SK-N-SH (cell line): ENCODE measurements around the gene ANO6. TPM values are rescaled to one million over a fixed set of nuclear protein-coding genes. Genes with fewer than 3 reads are reported as not detected.

ENCODE experiments used
- CTCF ChIA-PET: fragments of 300-600, 350-600 bp; formaldehyde crosslinking; extraction: SDS; loops from one replicate; lab custom pipeline; 2021; lab: Yijun Ruan, JAX
- POLR2A ChIA-PET: fragments of 350-600 bp; sonication (Branson Sonifier 250); formaldehyde crosslinking; extraction: SDS; loops from one replicate; lab custom pipeline; 2020; ENCODE audit warnings: antibody characterized with exemption, inconsistent platforms; lab: Yijun Ruan, JAX
- DNase-seq: peaks from one replicate; pipeline ENCODE4 v3.0.0; 2012
- H2AFZ ChIP-seq: fragments of 200-600 bp; sonication (generic); 2 replicates; pipeline ENCODE4 v1.8.1; 2016; ENCODE audit warnings: antibody characterized with exemption, mild to moderate bottlenecking, low read depth
- H3F3A ChIP-seq: fragments of 200-600 bp; sonication (generic); replicated peaks from 2 replicates; pipeline ENCODE3; 2016; ENCODE audit warnings: antibody characterized with exemption, mild to moderate bottlenecking; ENCODE audit not compliant: insufficient read depth
- H3K27ac ChIP-seq, 2 experiments: fragments of 200-500 bp in 1 of 2; fragments of 200-600 bp in 1 of 2; sonication (Bioruptor generic) in 1 of 2; sonication (generic), shearing (Covaris generic) in 1 of 2; 2 replicates each; pipeline versions ENCODE4 v1.5.1 to v1.6.1; 2014 to 2016; ENCODE audit warnings: low read depth in 2 of 2, inconsistent platforms in 1 of 2, low read length in 1 of 2, mild to moderate bottlenecking in 1 of 2, mixed read lengths in 1 of 2
- H3K27me3 ChIP-seq: fragments of 200-600 bp; sonication (generic), shearing (Covaris generic); 2 replicates; pipeline ENCODE4 v1.6.1; 2016; ENCODE audit warnings: mixed run types; ENCODE audit not compliant: insufficient read depth
- H3K36me3 ChIP-seq, 2 experiments: fragments of 200-500 bp in 1 of 2; fragments of 200-600 bp in 1 of 2; sonication (Bioruptor generic) in 1 of 2; sonication (generic) in 1 of 2; replicated peaks in 1 of 2; 2 replicates each; pipeline versions ENCODE3 to v1.5.1; 2014 to 2016; ENCODE audit warnings: low read length in 1 of 2, mild to moderate bottlenecking in 1 of 2; ENCODE audit not compliant: insufficient read depth in 2 of 2, control insufficient read depth in 1 of 2
- H3K4me1 ChIP-seq, 2 experiments: fragments of 200-500 bp in 1 of 2; fragments of 200-600 bp in 1 of 2; sonication (Bioruptor generic) in 1 of 2; sonication (generic), shearing (Covaris generic) in 1 of 2; 2 replicates each; pipeline versions ENCODE4 v1.5.1 to v1.6.1; 2014 to 2016; ENCODE audit warnings: low read depth in 1 of 2, low read length in 1 of 2, mixed run types in 1 of 2; ENCODE audit not compliant: insufficient read depth in 2 of 2, control insufficient read depth in 1 of 2
- H3K4me2 ChIP-seq: fragments of 200-600 bp; sonication (generic), shearing (Covaris generic); 2 replicates; pipeline ENCODE4 v1.6.1; 2017; ENCODE audit warnings: mixed run types
- H3K4me3 ChIP-seq, 2 experiments: fragments of 200-500 bp in 1 of 2; fragments of 200-600 bp in 1 of 2; sonication (Bioruptor generic) in 1 of 2; sonication (generic), shearing (Covaris generic) in 1 of 2; 2 replicates each; pipeline versions ENCODE4 v1.5.1 to v1.8.1; 2014 to 2016; ENCODE audit warnings: low read depth in 2 of 2, inconsistent platforms in 1 of 2, low read length in 1 of 2, mild to moderate bottlenecking in 1 of 2, mixed read lengths in 1 of 2, moderate library complexity in 1 of 2
- H3K79me2 ChIP-seq: fragments of 200-600 bp; sonication (generic); 2 replicates; pipeline ENCODE4 v1.8.1; 2017; ENCODE audit warnings: mild to moderate bottlenecking; ENCODE audit not compliant: insufficient read depth
- H3K9ac ChIP-seq: fragments of 200-600 bp; sonication (generic); 2 replicates; pipeline ENCODE4 v1.6.1; 2017; ENCODE audit warnings: mixed run types
- H3K9me2 ChIP-seq: fragments of 200-600 bp; sonication (generic); 2 replicates; pipeline ENCODE4 v1.6.1; 2017; ENCODE audit warnings: mixed run types
- H3K9me3 ChIP-seq: fragments of 200-600 bp; sonication (generic); 2 replicates; pipeline ENCODE4 v1.6.1; 2017; ENCODE audit warnings: mixed run types, mild to moderate bottlenecking, moderate library complexity
- H4K20me1 ChIP-seq: fragments of 200-600 bp; sonication (generic); 2 replicates; pipeline ENCODE4 v1.6.1; 2017; ENCODE audit warnings: mild to moderate bottlenecking, mixed run types; ENCODE audit not compliant: insufficient read depth
- CHD2 ChIP-seq: fragments of 150-350 bp; IDR thresholded peaks from 2 replicates; pipeline ENCODE4 v1.6.1; 2018; ENCODE audit warnings: low read length; ENCODE audit not compliant: partially characterized antibody
- ELF1 ChIP-seq: IDR thresholded peaks from 2 replicates; pipeline ENCODE4 v1.4.0; 2012
- EZH2phosphoT487 ChIP-seq: fragments of 200-600 bp; sonication (generic); IDR thresholded peaks from 2 replicates; pipeline ENCODE4 v1.6.1; 2017; ENCODE audit warnings: low read depth, mixed run types, mild to moderate bottlenecking, antibody characterized with exemption, moderate library complexity, borderline replicate concordance
- FOSL2 ChIP-seq: IDR thresholded peaks from 2 replicates; pipeline ENCODE4 v1.4.0; 2012; ENCODE audit warnings: low read depth, mild to moderate bottlenecking, moderate library complexity, borderline replicate concordance
- FOXM1 ChIP-seq: IDR thresholded peaks from 2 replicates; pipeline ENCODE4 v1.4.0; 2012; ENCODE audit warnings: low read depth, mild to moderate bottlenecking
- JUND ChIP-seq: IDR thresholded peaks from 2 replicates; pipeline ENCODE4 v1.4.0; 2012
- MEF2A ChIP-seq: IDR thresholded peaks from 2 replicates; pipeline ENCODE4 v1.4.0; 2012; ENCODE audit warnings: low read depth, borderline replicate concordance
- MXI1 ChIP-seq: IDR thresholded peaks from 2 replicates; pipeline ENCODE4 v1.6.1; 2012; ENCODE audit warnings: mild to moderate bottlenecking, low read depth, low read length, improper control_type of control experiment
- NFIC ChIP-seq: IDR thresholded peaks from 2 replicates; pipeline ENCODE4 v1.4.0; 2012; ENCODE audit warnings: borderline replicate concordance
- NRF1 ChIP-seq: IDR thresholded peaks from 2 replicates; pipeline ENCODE4 v1.6.1; 2012; ENCODE audit warnings: low read depth, mild to moderate bottlenecking, low read length
- RFX5 ChIP-seq: IDR thresholded peaks from 2 replicates; pipeline ENCODE4 v1.6.1; 2012; ENCODE audit warnings: mild to moderate bottlenecking, improper control_type of control experiment, low read length
- SMC3 ChIP-seq: IDR thresholded peaks from 2 replicates; pipeline ENCODE4 v1.6.1; 2012; ENCODE audit warnings: low read depth, low read length, improper control_type of control experiment
- TCF12 ChIP-seq: IDR thresholded peaks from 2 replicates; pipeline ENCODE4 v1.4.0; 2012
- WGBS: methylation state at CpG from one replicate; pipeline ENCODE4 v1.1.6; 2017; ENCODE audit warnings: low lambda C conversion rate; 5-methylcytosine and 5-hydroxymethylcytosine counted together
- polyA plus RNA-seq, 3 experiments: library from polyadenylated mRNA; depleted of rRNA; stranded (reverse); fragments of >200 nt; gene quantifications; 2 replicates each; pipeline ENCODE4 v1.2.3, GENCODE V29; 2012
- TF ChIP-seq, protein P1 (sequence below): fragments of 150-350 bp; IDR thresholded peaks from 2 replicates; pipeline ENCODE4 v1.6.1; 2016; ENCODE audit warnings: mild to moderate bottlenecking, low read depth, low read length
- TF ChIP-seq, protein P2 (sequence below): fragments of 200-600 bp; sonication (generic); IDR thresholded peaks from 2 replicates; pipeline ENCODE4 v1.6.1; 2017; ENCODE audit warnings: antibody characterized with exemption, mild to moderate bottlenecking, moderate library complexity
- TF ChIP-seq, protein P3 (sequence below): IDR thresholded peaks from 2 replicates; pipeline ENCODE4 v1.6.1; 2012; ENCODE audit warnings: mild to moderate bottlenecking, low read depth, low read length, moderate library complexity

Gene ANO6
- polyA plus RNA-seq, 1 of the 3 experiments (the other 2 are of a cell fraction) = 20.1 TPM

DNA sequence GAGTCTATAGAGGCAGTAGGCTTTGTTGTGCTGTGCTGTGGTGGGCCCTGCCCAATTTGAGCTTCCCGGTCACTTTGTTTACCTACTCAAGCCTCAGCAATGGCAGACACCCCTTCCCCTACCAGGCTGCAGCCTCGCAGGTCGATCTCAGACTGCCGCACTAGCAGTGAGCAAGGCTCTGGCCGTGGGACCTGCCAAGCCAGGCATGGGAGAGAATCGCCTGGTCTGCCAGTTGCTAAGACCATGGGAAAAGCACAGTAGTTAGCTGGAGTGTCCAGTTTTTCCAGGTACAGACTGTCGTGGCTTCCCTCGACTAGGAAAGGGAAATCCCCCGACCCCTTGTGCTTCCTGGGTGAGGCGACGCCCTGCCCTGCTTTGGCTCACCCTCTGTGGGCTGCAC, 26.3 kb downstream of the ANO6 start:
- H3F3A ChIP-seq = no peaks in the 10 kb centered on the region
- H3K9me2 ChIP-seq = no peaks in the 10 kb centered on the region
- H3K4me2 ChIP-seq = no peak overlapping the region
- H3K9me3 ChIP-seq = no peaks in the 10 kb centered on the region
- ChIA-PET POLR2A (no interaction called here), CTCF (interaction anchor here (0.6 to 1.6 kb wide), 3 partner anchors 12 to 27 kb away, joined by 3 to 4 read pairs (median 3); no protein-coding TSS in a partner anchor)
- H3K4me3 ChIP-seq = no peak overlapping the region
- H3K36me3 ChIP-seq = peaks cover 0 to 3% of the 10 kb centered on the region in 2 experiments
- no peak overlapping the region for H3K27ac ChIP-seq
- H2AFZ ChIP-seq = no peak overlapping the region
- peaks cover 97% of the 10 kb centered on the region for H3K79me2 ChIP-seq
- H4K20me1 ChIP-seq = 0 out of 2 replicates have a peak, but pooled peaks cover 4% of the 10 kb centered on the region
- no peaks in the 10 kb centered on the region for H3K4me1 ChIP-seq
- H3K27me3 ChIP-seq = no peaks in the 10 kb centered on the region
- DNase-seq = no peak
- H3K9ac ChIP-seq = no peak overlapping the region
- WGBS = 94% methylated on average over 9 of the region's 11 CpGs
- TF ChIP-seq MXI1 (no peak), EZH2phosphoT487 (no peak), NRF1 (no peak), MEF2A (no peak), FOSL2 (no peak), TCF12 (no peak), RFX5 (no peak), JUND (no peak), CHD2 (no peak)
- TF ChIP-seq, protein P1, sequence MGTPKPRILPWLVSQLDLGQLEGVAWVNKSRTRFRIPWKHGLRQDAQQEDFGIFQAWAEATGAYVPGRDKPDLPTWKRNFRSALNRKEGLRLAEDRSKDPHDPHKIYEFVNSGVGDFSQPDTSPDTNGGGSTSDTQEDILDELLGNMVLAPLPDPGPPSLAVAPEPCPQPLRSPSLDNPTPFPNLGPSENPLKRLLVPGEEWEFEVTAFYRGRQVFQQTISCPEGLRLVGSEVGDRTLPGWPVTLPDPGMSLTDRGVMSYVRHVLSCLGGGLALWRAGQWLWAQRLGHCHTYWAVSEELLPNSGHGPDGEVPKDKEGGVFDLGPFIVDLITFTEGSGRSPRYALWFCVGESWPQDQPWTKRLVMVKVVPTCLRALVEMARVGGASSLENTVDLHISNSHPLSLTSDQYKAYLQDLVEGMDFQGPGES = no peak

DNA sequence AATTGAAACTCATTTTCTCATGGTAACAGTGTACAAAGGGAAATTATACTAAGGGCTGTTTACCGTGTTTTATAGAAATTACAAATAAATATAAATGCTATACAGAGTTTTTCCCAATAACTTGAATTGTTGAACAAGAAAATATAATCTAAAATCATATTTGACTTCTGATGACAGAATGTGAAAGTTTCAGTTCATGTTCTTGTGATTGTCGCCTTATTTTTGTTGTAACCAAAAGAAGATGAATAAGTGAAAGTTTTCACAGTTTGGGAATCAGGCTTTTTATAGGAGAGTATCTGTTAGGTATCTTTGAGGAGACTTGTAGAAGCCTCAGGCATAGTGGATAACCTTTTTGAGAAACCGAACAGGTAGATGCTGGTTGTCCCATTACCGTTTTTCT, 28.1 kb downstream of the ANO6 start:
- no peak overlapping the region for H3K4me2 ChIP-seq
- H3K4me3 ChIP-seq = no peak overlapping the region
- peaks cover 95% of the 10 kb centered on the region for H3K79me2 ChIP-seq
- H3F3A ChIP-seq = no peaks in the 10 kb centered on the region
- DNase-seq = no peak
- WGBS = 95% methylated on average over 4 of the region's 4 CpGs
- H3K4me1 ChIP-seq = no peaks in the 10 kb centered on the region
- TF ChIP-seq, protein P1 = no peak
- no peak for TF ChIP-seq CHD2
- no peak for TF ChIP-seq FOXM1
- TF ChIP-seq SMC3 = no peak
- no peak for TF ChIP-seq MEF2A
- TF ChIP-seq ELF1 = no peak
- TF ChIP-seq, protein P2, sequence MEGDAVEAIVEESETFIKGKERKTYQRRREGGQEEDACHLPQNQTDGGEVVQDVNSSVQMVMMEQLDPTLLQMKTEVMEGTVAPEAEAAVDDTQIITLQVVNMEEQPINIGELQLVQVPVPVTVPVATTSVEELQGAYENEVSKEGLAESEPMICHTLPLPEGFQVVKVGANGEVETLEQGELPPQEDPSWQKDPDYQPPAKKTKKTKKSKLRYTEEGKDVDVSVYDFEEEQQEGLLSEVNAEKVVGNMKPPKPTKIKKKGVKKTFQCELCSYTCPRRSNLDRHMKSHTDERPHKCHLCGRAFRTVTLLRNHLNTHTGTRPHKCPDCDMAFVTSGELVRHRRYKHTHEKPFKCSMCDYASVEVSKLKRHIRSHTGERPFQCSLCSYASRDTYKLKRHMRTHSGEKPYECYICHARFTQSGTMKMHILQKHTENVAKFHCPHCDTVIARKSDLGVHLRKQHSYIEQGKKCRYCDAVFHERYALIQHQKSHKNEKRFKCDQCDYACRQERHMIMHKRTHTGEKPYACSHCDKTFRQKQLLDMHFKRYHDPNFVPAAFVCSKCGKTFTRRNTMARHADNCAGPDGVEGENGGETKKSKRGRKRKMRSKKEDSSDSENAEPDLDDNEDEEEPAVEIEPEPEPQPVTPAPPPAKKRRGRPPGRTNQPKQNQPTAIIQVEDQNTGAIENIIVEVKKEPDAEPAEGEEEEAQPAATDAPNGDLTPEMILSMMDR = no peak
- no peak for TF ChIP-seq TCF12
- TF ChIP-seq NFIC = no peak
- no peak for TF ChIP-seq EZH2phosphoT487
- TF ChIP-seq, protein P3, sequence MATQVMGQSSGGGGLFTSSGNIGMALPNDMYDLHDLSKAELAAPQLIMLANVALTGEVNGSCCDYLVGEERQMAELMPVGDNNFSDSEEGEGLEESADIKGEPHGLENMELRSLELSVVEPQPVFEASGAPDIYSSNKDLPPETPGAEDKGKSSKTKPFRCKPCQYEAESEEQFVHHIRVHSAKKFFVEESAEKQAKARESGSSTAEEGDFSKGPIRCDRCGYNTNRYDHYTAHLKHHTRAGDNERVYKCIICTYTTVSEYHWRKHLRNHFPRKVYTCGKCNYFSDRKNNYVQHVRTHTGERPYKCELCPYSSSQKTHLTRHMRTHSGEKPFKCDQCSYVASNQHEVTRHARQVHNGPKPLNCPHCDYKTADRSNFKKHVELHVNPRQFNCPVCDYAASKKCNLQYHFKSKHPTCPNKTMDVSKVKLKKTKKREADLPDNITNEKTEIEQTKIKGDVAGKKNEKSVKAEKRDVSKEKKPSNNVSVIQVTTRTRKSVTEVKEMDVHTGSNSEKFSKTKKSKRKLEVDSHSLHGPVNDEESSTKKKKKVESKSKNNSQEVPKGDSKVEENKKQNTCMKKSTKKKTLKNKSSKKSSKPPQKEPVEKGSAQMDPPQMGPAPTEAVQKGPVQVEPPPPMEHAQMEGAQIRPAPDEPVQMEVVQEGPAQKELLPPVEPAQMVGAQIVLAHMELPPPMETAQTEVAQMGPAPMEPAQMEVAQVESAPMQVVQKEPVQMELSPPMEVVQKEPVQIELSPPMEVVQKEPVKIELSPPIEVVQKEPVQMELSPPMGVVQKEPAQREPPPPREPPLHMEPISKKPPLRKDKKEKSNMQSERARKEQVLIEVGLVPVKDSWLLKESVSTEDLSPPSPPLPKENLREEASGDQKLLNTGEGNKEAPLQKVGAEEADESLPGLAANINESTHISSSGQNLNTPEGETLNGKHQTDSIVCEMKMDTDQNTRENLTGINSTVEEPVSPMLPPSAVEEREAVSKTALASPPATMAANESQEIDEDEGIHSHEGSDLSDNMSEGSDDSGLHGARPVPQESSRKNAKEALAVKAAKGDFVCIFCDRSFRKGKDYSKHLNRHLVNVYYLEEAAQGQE = no peak
- H3K27me3 ChIP-seq = no peaks in the 10 kb centered on the region
- H3K9me3 ChIP-seq = no peaks in the 10 kb centered on the region
- H4K20me1 ChIP-seq = 0 out of 2 replicates have a peak, but pooled peaks cover 4% of the 10 kb centered on the region
- POLR2A ChIA-PET = no interaction called here
- H3K9me2 ChIP-seq = no peaks in the 10 kb centered on the region
- CTCF ChIA-PET = no interaction called here
- peaks cover 0 to 11% of the 10 kb centered on the region in 2 experiments for H3K36me3 ChIP-seq
- H2AFZ ChIP-seq = no peak overlapping the region
- no peak overlapping the region for H3K9ac ChIP-seq
- H3K27ac ChIP-seq = no peak overlapping the region
